ENCODE measurements around the gene RBBP7. TPM values are rescaled to one million over a fixed set of nuclear protein-coding genes. Genes with fewer than 3 reads are reported as not detected.

The RBBP7 gene
- total RNA-seq, 1 donor from 2014 or later = 164 TPM

DNA sequence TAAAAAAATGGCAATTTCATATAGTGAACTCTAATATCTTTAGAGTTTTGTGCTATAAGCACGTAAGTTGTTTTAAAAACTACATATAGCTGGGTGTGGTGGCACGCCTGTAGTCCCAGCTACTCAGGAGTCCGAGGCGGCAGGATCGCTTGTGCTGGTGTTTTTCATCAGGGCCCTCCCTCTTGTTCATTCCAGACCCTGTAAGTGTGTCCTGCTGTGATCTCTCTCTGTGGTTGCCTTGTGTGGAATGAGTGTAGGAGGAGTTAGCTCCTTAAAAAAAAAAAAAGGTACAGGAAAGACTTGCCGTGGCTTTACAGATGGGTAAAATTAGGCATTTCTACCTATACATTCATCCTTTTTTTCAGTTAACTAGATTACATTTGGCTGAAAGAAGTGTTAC, 35.4 kb downstream of the RBBP7 start:
- DNase-seq (ENCODE audit: low spot score) = no peak
- Mint-ChIP-seq H3K4me3 (ENCODE audit: low read depth) (no peak overlapping the region), H3K9me3 (no peaks in the 10 kb centered on the region), H3K27ac (no peak overlapping the region), H3K27me3 (ENCODE audit: low read depth) (no peaks in the 10 kb centered on the region), H3K4me1 (ENCODE audit: low read depth) (no peaks in the 10 kb centered on the region), H3K36me3 (ENCODE audit: low read depth) (peaks cover 45% of the 10 kb centered on the region)
- intact Hi-C loops (cut with micrococcal nuclease) = no loop called here

DNA sequence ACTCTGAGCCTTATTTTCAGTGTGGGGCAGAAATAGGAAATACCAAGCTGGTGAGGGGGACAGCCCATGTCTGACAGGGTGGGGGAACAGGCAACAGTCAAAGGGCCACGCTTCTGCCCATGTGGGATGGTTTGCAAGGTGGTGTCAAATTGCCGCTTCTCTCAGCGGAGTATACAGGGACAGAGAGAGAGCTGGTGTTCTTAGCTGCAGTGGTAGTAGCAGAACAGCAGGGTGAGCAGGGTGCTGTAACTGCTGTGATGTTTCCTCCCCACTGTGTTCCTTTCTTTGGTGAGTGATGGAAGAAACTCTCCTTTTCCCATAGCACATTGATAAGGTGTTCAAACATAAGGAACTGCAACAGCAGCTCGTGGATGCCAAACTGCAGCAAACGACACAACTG, 37.9 kb downstream of the RBBP7 start:
- Mint-ChIP-seq H3K27ac (no peak overlapping the region), H3K4me3 (ENCODE audit: low read depth) (no peak overlapping the region), H3K27me3 (ENCODE audit: low read depth) (no peaks in the 10 kb centered on the region), H3K36me3 (ENCODE audit: low read depth) (peaks cover 38% of the 10 kb centered on the region), H3K4me1 (ENCODE audit: low read depth) (no peaks in the 10 kb centered on the region), H3K9me3 (no peaks in the 10 kb centered on the region)
- intact Hi-C loops (cut with micrococcal nuclease) = no loop called here
- no peak for DNase-seq (ENCODE audit: low spot score)

DNA sequence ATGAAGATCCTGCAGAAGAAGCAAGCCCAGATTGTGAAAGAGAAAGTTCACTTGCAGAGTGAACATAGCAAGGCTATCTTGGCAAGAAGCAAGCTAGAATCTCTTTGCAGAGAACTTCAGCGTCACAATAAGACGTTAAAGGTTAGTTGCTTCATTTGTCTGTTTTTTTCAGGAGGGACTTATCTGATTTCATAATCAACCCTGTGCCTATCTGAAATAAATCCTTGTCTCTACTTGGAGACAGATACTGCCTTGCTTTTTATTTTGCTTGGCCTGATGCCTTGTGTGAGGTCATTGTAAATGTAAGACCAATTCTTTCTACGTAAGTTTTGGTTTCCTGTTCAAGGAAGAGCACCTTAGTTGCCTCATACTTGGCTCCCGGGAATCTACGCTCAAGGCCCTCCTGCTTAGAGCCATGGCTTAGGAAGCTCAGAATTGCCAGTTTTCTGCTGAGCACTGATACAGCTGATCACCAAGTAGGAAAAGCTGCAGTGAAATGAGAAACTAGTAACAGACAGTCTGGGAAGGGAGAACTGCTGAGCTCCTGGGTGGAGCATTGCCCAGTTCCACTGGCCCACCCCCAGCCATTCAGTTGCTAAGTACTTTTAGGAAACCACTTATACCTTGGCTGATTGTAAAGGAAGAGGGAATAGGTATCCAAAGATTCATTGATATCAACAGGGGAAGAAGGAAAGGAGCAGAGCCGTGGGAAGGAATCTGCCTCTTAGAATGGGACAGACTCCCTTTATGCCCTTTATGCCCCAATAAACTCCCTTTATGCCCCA, 41.8 kb downstream of the RBBP7 start:
- Mint-ChIP-seq H3K9me3 (no peaks in the 10 kb centered on the region), H3K4me3 (ENCODE audit: low read depth) (no peak overlapping the region), H3K36me3 (ENCODE audit: low read depth) (peaks cover 32% of the 10 kb centered on the region), H3K27ac (no peak overlapping the region), H3K4me1 (ENCODE audit: low read depth) (peaks cover 8% of the 10 kb centered on the region), H3K27me3 (ENCODE audit: low read depth) (no peaks in the 10 kb centered on the region)
- intact Hi-C loops (cut with micrococcal nuclease) = no loop called here
- DNase-seq (ENCODE audit: low spot score) = no peak

DNA sequence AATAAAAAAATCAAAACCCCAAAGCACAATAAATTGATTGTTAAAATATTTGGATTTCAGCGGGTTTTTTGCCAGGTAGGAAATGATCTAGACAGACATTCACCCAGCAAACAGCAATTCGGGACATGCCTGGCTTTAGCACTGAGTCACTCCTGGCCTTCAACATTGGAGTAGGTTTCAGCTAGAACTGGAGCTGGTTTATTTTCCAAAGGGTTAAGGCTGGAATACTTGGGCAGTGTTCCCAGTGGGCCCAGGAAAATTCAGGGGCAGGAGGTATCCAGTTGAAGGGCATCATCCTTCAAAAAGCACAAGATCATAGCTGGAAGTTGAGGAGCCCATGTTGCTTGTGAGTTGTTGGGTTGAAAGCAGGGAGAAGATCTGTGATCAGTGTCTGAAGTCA, 42.9 kb downstream of the RBBP7 start:
- intact Hi-C loops (cut with micrococcal nuclease) = loop anchor here (2.0 kb wide), 2 partner anchors 42 to 66 kb away; no protein-coding TSS in a partner anchor
- Mint-ChIP-seq H3K4me1 (ENCODE audit: low read depth) (peaks cover 15% of the 10 kb centered on the region), H3K9me3 (no peaks in the 10 kb centered on the region), H3K36me3 (ENCODE audit: low read depth) (peaks cover 33% of the 10 kb centered on the region), H3K4me3 (ENCODE audit: low read depth) (no peak overlapping the region), H3K27me3 (ENCODE audit: low read depth) (no peaks in the 10 kb centered on the region), H3K27ac (no peak overlapping the region)
- DNase-seq (ENCODE audit: low spot score) = no peak

DNA sequence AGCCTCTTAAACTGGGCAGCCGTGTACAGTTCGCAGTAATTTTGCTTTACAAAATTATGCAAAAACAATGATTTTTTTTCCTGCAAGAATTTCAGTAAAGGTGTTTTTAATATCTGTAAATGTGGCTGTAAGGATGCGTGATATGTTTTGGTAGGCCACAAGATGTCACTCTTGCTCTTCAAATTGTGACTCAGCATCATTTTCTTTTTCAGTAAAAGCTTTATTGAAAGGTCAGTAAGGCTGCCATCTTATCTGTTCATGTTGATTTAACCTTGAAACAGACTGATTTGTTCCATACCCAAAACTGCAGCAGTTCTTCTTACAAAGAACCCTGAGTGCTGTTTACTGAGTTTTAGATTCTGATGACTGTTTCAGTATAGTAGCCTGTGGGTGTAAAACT, 44.0 kb downstream of the RBBP7 start:
- Mint-ChIP-seq H3K36me3 (ENCODE audit: low read depth) (peaks cover 33% of the 10 kb centered on the region), H3K9me3 (no peaks in the 10 kb centered on the region), H3K27ac (peak overlapping the region; percentile 62), H3K4me1 (ENCODE audit: low read depth) (peaks cover 15% of the 10 kb centered on the region), H3K4me3 (ENCODE audit: low read depth) (no peak overlapping the region), H3K27me3 (ENCODE audit: low read depth) (no peaks in the 10 kb centered on the region)
- no peak for DNase-seq (ENCODE audit: low spot score)
- intact Hi-C loops (cut with micrococcal nuclease) = loop anchor here (1.0 to 2.0 kb wide), 3 partner anchors 43 to 220 kb away; no protein-coding TSS in a partner anchor

DNA sequence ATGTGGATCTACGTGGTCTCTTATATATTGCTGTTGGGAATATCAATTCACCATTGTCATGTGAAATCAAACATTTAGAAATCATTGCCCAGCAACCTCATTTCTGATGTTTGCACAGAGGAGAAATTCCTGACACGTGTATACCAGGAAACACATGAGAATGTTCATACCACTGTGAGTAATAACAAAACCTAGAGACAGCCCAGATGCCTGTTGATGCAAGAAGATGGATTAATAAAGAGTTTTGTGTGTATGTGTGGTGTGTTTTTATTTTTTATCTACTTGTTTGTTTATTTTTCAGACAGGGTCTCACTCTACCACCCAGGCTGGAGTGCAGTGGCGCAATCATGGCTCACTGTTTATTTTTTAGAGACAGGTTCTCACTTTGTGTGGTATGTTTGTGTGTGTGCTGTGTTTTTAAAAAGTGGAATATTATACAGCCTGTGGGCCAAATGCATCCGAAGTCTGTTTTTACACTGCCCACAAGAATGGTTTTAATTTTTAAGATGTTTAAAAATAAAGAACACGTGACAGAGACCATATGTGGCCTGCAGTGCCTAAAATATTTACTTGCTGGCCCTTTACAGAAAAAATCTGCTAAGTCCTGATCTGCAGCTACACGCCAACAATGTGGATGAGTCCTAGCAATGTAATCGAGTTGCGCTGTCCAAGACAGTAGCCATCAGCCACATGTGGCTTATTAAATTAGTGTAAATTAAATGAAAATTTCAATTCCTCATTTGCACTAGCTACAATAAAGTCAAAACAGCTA, 44.7 kb downstream of the RBBP7 start:
- intact Hi-C loops (cut with micrococcal nuclease) = loop anchor here (1.0 to 2.0 kb wide), 3 partner anchors 43 to 221 kb away; no protein-coding TSS in a partner anchor
- DNase-seq (ENCODE audit: low spot score) = no peak
- peaks cover 34% of the 10 kb centered on the region for H3K36me3 Mint-ChIP-seq (ENCODE audit: low read depth)
- no peaks in the 10 kb centered on the region for H3K9me3 Mint-ChIP-seq
- no peak overlapping the region for H3K4me3 Mint-ChIP-seq (ENCODE audit: low read depth)
- H3K27me3 Mint-ChIP-seq (ENCODE audit: low read depth) = no peaks in the 10 kb centered on the region
- H3K27ac Mint-ChIP-seq = peak overlapping the region; percentile 62
- peaks cover 15% of the 10 kb centered on the region for H3K4me1 Mint-ChIP-seq (ENCODE audit: low read depth)

DNA sequence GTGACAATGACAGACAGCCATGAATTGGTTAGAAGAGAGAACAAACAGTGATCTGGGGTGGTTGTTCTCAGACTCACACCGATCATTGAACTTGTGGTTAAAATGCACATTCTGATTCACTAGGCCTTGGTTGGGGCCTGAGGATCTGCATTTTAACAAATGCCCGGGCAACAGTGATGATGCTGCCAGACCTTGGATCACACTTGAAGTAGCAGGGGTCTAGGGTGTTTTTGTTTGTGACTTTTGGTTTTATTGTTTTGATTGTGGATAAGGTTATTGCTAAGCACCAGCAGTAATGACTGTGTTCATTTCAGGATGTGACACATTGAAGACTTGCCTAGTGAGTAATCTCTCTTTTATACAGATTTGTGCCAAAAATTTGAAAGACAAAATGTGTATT, 47.4 kb downstream of the RBBP7 start:
- no peak overlapping the region for H3K4me3 Mint-ChIP-seq (ENCODE audit: low read depth)
- peaks cover 16% of the 10 kb centered on the region for H3K4me1 Mint-ChIP-seq (ENCODE audit: low read depth)
- intact Hi-C loops (cut with micrococcal nuclease) = loop anchor here (1.0 kb wide), 1 partner anchor 36 kb away; the partner anchor contains the start of gene TXLNG
- no peak for DNase-seq (ENCODE audit: low spot score)
- peak overlapping the region; percentile 94 for H3K27ac Mint-ChIP-seq
- H3K36me3 Mint-ChIP-seq (ENCODE audit: low read depth) = peaks cover 28% of the 10 kb centered on the region
- no peaks in the 10 kb centered on the region for H3K27me3 Mint-ChIP-seq (ENCODE audit: low read depth)
- H3K9me3 Mint-ChIP-seq = no peaks in the 10 kb centered on the region

DNA sequence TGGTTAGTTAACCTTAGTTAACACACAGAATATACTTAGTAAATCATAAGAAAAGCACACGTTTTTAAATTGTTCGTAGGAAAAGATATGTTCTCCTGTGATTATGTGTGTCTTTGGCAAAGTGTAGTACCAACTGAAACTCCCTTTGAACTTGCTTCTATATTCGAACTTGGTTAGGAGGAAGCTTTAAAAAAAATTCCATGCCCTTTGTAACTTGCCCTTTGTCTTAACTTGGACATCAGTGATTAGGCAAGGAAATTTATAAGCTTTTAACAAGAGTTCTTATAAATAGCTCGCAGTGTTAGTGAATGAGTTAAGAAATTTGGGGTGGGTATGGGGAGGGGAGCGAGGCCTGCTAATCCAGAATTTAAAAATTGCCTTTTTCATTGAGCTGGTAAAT, 50.5 kb downstream of the RBBP7 start:
- H3K4me1 Mint-ChIP-seq (ENCODE audit: low read depth) = peaks cover 18% of the 10 kb centered on the region
- H3K9me3 Mint-ChIP-seq = no peaks in the 10 kb centered on the region
- H3K27me3 Mint-ChIP-seq (ENCODE audit: low read depth) = no peaks in the 10 kb centered on the region
- intact Hi-C loops (cut with micrococcal nuclease) = no loop called here
- H3K36me3 Mint-ChIP-seq (ENCODE audit: low read depth) = peaks cover 23% of the 10 kb centered on the region
- no peak overlapping the region for H3K4me3 Mint-ChIP-seq (ENCODE audit: low read depth)
- DNase-seq (ENCODE audit: low spot score) = no peak
- no peak overlapping the region for H3K27ac Mint-ChIP-seq

DNA sequence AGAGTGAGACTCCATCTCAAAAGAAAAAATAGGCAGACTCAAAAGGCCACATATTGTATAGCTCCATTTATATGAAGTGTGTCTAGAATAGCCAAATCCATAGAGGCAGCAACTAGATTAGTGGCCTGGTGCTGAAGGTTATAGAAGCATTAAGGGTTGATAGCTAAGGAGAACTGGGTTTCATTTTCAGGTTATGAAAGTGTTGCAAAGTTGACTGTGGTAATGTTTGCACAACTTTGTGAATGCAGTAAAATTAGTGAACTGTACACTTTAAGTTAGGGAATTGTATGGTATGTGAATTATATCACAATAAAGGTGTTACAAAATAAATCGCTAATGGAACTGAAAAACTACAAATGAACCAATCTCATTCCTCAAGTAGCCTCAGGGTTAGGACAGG, 55.6 kb downstream of the RBBP7 start:
- Mint-ChIP-seq H3K9me3 (no peaks in the 10 kb centered on the region), H3K4me3 (ENCODE audit: low read depth) (no peak overlapping the region), H3K27ac (no peak overlapping the region), H3K27me3 (ENCODE audit: low read depth) (no peaks in the 10 kb centered on the region), H3K36me3 (ENCODE audit: low read depth) (peaks cover 18% of the 10 kb centered on the region), H3K4me1 (ENCODE audit: low read depth) (peaks cover 10% of the 10 kb centered on the region)
- no peak for DNase-seq (ENCODE audit: low spot score)
- intact Hi-C loops (cut with micrococcal nuclease) = no loop called here

DNA sequence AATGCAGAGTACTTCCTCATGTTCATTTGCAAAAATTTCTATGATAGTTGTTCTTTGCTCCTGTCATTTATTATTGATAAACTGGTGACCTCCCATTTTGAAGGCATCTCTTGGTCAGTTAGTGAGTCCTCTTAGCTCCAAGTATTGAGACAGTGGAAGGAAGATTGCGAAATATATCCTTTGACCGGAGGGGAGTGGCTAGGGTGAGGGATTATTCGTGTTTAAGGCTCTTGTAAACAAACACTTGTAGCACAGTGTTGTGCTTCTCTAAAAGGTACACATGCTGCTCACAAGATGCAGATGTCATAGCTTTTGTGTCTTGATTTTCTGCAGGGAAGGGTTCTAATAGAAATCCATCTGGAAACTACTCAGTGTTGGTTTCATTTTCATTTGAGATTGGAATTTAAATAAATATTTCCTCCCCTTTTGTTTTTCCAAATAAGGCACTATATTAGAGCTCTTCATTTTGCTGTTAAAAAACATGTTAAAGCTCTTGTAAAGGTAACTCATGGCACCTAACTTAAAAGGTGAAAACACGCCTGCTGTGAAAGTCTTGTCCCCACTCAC, 62.1 kb downstream of the RBBP7 start:
- H3K27me3 Mint-ChIP-seq (ENCODE audit: low read depth) = no peaks in the 10 kb centered on the region
- H3K4me3 Mint-ChIP-seq (ENCODE audit: low read depth) = no peak overlapping the region
- intact Hi-C loops (cut with micrococcal nuclease) = no loop called here
- peaks cover 9% of the 10 kb centered on the region for H3K4me1 Mint-ChIP-seq (ENCODE audit: low read depth)
- peaks cover 15% of the 10 kb centered on the region for H3K36me3 Mint-ChIP-seq (ENCODE audit: low read depth)
- H3K27ac Mint-ChIP-seq = peak overlapping the region; percentile 32
- no peak for DNase-seq (ENCODE audit: low spot score)
- H3K9me3 Mint-ChIP-seq = no peaks in the 10 kb centered on the region

DNA sequence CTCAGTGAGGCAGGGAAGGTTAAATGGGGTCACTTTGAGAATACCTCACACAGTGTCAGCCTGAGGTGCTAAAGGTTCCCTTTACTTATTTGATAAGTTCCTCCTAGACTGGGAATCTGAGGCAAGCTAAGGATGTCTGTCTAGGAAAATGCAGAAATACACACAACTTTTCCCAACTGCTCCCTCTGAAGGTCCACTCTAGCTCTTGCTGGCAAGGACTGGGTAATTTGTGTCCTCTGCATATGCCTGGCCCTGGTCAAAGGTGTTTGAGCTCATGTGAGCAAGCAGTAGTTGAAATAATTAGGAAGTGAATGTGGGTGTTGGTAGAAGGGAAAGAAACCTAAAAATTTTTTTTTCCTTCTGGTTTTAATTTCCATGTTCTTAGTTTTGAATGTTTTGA, 62.6 kb downstream of the RBBP7 start:
- H3K27ac Mint-ChIP-seq = no peak overlapping the region

DNA sequence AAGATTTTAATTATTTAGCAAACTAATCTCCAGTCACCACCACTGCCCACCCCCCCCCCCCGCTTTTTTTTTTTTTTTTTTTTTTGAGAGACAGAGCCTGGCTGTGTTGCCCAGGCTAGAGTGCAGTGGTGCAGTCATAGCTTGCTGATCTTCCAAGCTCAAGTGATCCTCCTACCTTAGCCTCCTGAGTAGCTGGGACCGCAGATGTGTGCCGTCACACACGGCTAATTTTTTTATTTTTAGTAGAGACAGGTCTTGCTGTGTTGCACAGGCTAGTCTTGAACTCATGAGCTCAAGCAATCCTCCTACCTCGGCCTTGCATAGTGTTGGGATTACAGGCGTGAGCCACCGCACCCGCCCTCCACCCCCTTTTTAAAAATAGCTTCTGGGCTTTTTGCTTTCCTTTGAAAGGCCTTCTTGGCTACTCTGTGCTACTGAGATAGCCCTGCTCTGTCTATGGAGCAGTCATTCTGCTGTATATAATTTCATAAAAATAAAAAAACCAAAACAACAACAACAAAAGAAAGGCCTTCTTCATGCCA, 65.2 kb downstream of the RBBP7 start:
- intact Hi-C loops (cut with micrococcal nuclease) = no loop called here
- Mint-ChIP-seq H3K9me3 (no peaks in the 10 kb centered on the region), H3K27me3 (ENCODE audit: low read depth) (no peaks in the 10 kb centered on the region), H3K36me3 (ENCODE audit: low read depth) (peaks cover 16% of the 10 kb centered on the region), H3K4me1 (ENCODE audit: low read depth) (peaks cover 9% of the 10 kb centered on the region), H3K27ac (no peak overlapping the region), H3K4me3 (ENCODE audit: low read depth) (no peak overlapping the region)
- DNase-seq (ENCODE audit: low spot score) = no peak

More for the DNA sequence above, 62.6 kb downstream of the RBBP7 start:
- no peak overlapping the region for H3K4me3 Mint-ChIP-seq (ENCODE audit: low read depth)
- H3K4me1 Mint-ChIP-seq (ENCODE audit: low read depth) = peaks cover 9% of the 10 kb centered on the region
- H3K9me3 Mint-ChIP-seq = no peaks in the 10 kb centered on the region
- no peaks in the 10 kb centered on the region for H3K27me3 Mint-ChIP-seq (ENCODE audit: low read depth)
- intact Hi-C loops (cut with micrococcal nuclease) = no loop called here
- H3K36me3 Mint-ChIP-seq (ENCODE audit: low read depth) = peaks cover 12% of the 10 kb centered on the region
- no peak for DNase-seq (ENCODE audit: low spot score)
